Esophagus squamous epithelium (tissue), 4 donors: ENCODE data around the gene FBXL5.

Experiments
- CTCF ChIP-seq, 6 experiments: fragments of 450-650 bp in 4 of 6; fragments of 200-600 bp in 2 of 6; sonication (generic) in 2 of 6; IDR thresholded peaks; one replicate each; pipeline ENCODE4 v1.5.1; 2016 to 2019; ENCODE audit warnings: antibody characterized with exemption in 6 of 6, mild to moderate bottlenecking in 4 of 6, moderate library complexity in 4 of 6
- POLR2A ChIP-seq, 4 donors: fragments of 450-650 bp; IDR thresholded peaks; one replicate each; pipeline ENCODE4 v1.6.1; 2017; ENCODE audit warnings: antibody characterized with exemption in 4 of 4, mild to moderate bottlenecking in 4 of 4, moderate library complexity in 3 of 4

GRCh38 chr4:15703439-15703838 is 48.3 kb upstream of the FBXL5 start:
- TF ChIP-seq POLR2A (IDR thresholded peaks at IDR 0.05) (no peak), CTCF (IDR thresholded peaks at IDR 0.05) (no peak)
